GM12892 (cell line): ENCODE measurements around the gene HS3ST5.

ENCODE experiments used
- DNase-seq: peaks from one replicate; pipeline ENCODE4 v3.0.0; 2011; ENCODE audit not compliant: insufficient read length
- FAIRE-seq: peaks from 2 replicates; lab custom pipeline; 2011; peaks lifted over from hg19 to GRCh38; lab: Jason Lieb, UNC
- POLR2A ChIP-seq: IDR thresholded peaks from 2 replicates; pipeline ENCODE4 v1.6.1; 2011; ENCODE audit warnings: low read depth, low read length, control low read depth
- POLR2AphosphoS5 ChIP-seq: IDR thresholded peaks from 2 replicates; pipeline ENCODE4 v1.6.1; 2011; ENCODE audit warnings: low read depth, low read length, control low read depth
- TAF1 ChIP-seq: IDR thresholded peaks from 2 replicates; pipeline ENCODE4 v1.6.1; 2011; ENCODE audit warnings: low read depth, mild to moderate bottlenecking, control low read depth, low read length, borderline replicate concordance

Gene HS3ST5

DNA sequence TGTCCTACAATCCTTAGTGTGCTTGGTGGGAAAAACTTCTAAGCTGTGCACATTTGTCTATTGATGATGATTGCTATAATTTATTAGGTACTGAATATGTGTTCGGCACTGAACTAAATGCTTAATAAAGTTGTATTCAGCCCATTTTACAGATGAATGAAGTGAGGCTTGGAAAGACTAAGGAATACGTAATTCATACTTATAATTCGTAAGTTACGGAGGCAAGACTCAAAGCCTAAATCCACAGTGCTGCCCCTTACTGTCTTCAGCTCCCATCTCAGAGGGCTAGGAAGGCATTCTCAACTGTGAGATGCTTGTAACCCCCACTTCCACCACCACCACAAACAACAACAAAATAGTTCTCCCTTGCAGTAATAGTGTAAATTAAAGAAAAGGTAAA lies 171.3 kb downstream of the HS3ST5 start:
- no peak for FAIRE-seq
- DNase-seq: no peak
- no peak for TF ChIP-seq POLR2A
- no peak for TF ChIP-seq POLR2AphosphoS5
- TF ChIP-seq TAF1: no peak

- FAIRE-seq (no peak), DNase-seq (no peak)
- TF ChIP-seq TAF1: no peak
- no peak for TF ChIP-seq POLR2A
- no peak for TF ChIP-seq POLR2AphosphoS5
Observed at GRCh38 chr6:114170958-114171387, 171.8 kb downstream of the HS3ST5 start.

GRCh38 chr6:114170372-114170771 lies 172.5 kb downstream of the HS3ST5 start:
- TF ChIP-seq POLR2AphosphoS5 (no peak), TAF1 (no peak), POLR2A (no peak)
- FAIRE-seq (no peak), DNase-seq (no peak)

DNA sequence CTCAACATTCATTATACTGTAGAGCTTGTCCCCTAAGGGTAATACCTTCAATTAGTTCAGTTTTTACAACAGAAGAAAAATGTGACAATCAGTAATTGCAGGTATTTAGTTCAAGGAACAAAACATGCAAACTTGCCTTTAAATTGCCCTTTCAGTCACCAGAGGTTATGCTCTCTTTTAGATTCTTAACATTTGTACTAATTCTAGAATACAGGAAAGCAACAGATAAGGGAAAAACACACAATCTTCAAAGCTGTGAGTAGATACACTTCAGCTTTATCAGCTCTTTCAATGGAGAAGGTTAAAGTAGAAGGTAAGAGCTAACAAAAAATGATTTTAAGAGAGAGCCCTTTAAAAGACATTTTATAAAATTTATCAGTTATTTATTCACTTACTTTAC lies 173.1 kb downstream of the HS3ST5 start:
- FAIRE-seq: no peak
- DNase-seq: no peak
- no peak for TF ChIP-seq POLR2A
- TF ChIP-seq POLR2AphosphoS5: no peak
- no peak for TF ChIP-seq TAF1

- FAIRE-seq (no peak), DNase-seq (no peak)
- no peak for TF ChIP-seq TAF1
Observed at GRCh38 chr6:114167583-114168576, 174.9 kb downstream of the HS3ST5 start.

DNA sequence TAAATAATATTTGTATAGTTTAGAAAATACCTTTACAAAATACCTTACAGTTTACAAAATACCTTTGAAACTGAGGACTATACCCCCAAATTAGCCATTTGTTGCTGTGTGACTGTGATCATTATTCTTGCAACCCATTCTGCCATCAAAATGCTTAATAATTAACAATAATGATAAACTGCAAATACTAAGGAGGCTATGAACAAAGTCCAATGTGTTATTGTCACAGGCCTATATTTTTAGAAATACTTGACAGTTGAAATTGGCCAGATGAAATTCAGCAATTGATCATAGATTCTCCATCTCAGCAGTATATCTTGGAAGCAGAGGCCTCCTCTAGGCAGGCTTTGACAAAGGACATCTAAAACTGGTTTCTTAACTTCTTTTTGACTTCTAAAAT lies 178.6 kb downstream of the HS3ST5 start:
- DNase-seq (no peak), FAIRE-seq (no peak)

GRCh38 chr6:114162691-114163347 lies 180.0 kb downstream of the HS3ST5 start:
- TF ChIP-seq POLR2A (no peak), POLR2AphosphoS5 (no peak), TAF1 (no peak)
- FAIRE-seq (no peak), DNase-seq (no peak)

More for the DNA sequence above, 178.6 kb downstream of the HS3ST5 start:
- TF ChIP-seq POLR2AphosphoS5: no peak
- no peak for TF ChIP-seq POLR2A
- TF ChIP-seq TAF1: no peak

- FAIRE-seq: no peak
- TF ChIP-seq POLR2AphosphoS5 (no peak), TAF1 (no peak), POLR2A (no peak)
- DNase-seq: no peak
Observed at GRCh38 chr6:114160881-114161280, 181.9 kb downstream of the HS3ST5 start.

DNA sequence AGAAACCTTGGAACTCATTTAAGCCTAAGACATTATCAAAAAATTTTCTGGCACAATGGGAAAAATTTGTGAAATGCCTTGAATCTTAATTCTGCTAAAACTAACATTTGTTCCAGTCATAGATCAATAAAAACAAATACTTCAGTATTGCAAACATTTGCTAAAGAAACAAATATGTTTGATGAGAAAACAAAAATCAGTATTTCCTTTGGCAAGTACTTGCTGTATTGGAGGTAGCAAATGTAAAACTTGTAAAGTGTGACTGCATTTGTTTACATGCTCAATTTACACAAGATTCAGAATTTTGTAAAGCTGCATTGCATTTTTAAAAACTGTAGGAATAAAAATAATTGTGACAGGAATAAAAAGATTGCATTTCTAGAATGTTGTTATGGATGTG lies 183.1 kb downstream of the HS3ST5 start:
- TF ChIP-seq POLR2A (no peak), TAF1 (no peak), POLR2AphosphoS5 (no peak)
- FAIRE-seq (no peak), DNase-seq (no peak)

DNA sequence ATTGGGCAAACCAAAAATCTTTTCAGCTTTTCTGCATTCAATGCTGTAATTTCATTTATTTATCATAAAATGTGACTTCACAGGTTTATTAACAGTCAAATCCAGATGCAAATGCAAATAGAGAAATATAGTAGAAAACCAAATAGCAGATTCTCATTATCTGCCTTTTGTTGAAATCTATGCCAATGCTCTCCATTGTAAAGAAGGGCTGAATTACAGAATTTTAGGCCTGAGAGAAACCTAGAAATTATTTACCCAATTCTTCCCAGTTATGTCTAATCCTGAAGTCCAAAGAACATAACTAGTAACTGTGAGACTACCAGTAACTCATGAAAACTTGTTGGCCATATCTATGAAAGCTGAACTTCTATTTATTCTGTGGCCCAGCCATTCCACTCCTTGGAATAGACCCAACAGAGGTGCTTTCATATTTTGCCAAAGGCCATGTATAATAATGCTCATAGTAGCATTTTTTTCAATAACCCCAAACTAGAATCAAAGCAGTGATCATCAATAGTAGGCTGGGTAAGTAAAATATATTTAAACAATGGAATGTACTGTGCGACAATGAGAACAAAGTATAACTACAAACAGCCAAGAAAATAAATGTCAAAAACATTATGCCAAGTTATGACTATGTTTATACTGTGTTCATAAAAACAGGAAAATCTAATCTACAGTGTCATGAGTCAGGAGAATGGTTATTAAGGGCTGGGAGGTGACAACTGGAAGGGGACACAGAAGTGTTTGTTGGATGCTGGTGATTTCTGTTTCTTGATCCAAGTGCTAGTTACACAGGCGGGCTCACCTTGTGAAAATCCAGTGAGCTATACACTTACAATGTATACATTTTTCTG lies 183.8 kb downstream of the HS3ST5 start:
- no peak for DNase-seq
- no peak for TF ChIP-seq POLR2AphosphoS5
- TF ChIP-seq POLR2A: no peak
- no peak for TF ChIP-seq TAF1
- no peak for FAIRE-seq

DNA sequence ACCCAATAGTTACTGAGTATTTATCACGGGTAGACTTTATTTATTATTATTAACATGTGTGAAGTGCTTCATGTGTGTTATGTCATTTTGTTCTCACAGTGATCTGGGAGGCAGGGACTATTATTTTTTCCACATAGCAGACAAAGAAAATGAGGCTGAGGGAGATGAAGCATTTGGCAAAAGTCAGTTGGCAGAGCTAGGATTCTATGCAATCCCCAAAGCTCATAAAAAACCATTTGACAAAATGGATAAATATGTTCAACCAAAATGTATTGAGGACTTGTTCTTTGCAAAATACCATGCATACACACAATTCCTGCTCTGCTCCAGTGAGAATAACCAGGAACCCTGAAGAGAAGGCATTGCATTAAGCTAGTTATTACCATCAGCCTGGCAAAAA lies 184.4 kb downstream of the HS3ST5 start:
- TF ChIP-seq TAF1 (no peak), POLR2AphosphoS5 (no peak), POLR2A (no peak)
- FAIRE-seq (no peak), DNase-seq (no peak)
